ENCODE results near the gene POU2AF2. TPM values are rescaled to one million over a fixed set of nuclear protein-coding genes. Genes with fewer than 3 reads are reported as not detected.

Gene POU2AF2
- total and polyA plus RNA-seq, 4 donors = not detected

DNA sequence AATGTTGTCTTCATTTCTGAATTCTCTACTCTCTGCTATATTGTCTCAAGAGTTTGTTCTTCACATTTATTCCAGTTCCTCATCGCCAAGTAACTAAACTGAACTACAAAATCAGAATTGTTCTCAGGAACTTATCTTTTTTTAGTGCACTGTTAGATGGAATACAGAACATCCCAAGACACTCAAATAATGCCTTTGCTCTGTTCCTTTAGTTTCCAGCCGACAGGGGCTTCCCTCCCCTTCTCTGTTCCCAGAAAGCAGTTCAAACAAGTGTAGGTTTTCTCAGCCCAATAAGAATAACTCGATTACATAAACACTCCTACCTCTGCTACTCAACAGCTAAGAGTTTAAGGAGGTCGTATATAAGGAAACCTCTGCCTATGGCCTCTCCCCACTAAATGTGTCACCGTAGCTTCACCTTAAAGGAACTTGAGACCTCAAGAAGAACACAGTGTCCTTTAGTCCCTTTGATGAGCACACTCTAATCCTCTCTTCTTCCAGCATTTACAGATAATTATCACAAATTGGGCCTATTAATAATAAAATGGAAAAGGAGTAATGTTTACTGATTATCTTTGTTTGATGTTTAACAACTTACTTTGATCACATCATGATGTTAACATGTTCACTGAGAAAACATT, 59.8 kb downstream of the POU2AF2 start:
- Histone ChIP-seq H3K36me3 (ENCODE audit: control insufficient read depth in 4 of 4, insufficient read depth in 3 of 4, low read depth in 1 of 4, low read length in 3 of 4) (no peaks in the 10 kb centered on the region), H3K4me3 (ENCODE audit: low read depth in 1 of 3, low read length in 3 of 3) (no peak overlapping the region), H3K27ac (ENCODE audit: low read depth in 1 of 2, low read length in 2 of 2) (no peak overlapping the region), H3K9me3 (ENCODE audit: control insufficient read depth in 4 of 4, low read length in 3 of 4) (no peaks in the 10 kb centered on the region), H3K9ac (ENCODE audit: low read depth in 1 of 2, low read length in 2 of 2) (no peak overlapping the region), H3K4me1 (ENCODE audit: control insufficient read depth in 4 of 4, insufficient read depth in 4 of 4, low read length in 3 of 4) (peaks cover 10 to 44% (median 41%) of the 10 kb centered on the region in 4 donors), H3K27me3 (ENCODE audit: control insufficient read depth in 4 of 4, insufficient read depth in 4 of 4, low read length in 3 of 4) (no peaks in the 10 kb centered on the region)
- TF ChIP-seq, protein P1, sequence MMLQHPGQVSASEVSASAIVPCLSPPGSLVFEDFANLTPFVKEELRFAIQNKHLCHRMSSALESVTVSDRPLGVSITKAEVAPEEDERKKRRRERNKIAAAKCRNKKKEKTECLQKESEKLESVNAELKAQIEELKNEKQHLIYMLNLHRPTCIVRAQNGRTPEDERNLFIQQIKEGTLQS (IDR thresholded peaks at IDR 0.05) = no peak
- TF ChIP-seq, protein P2, sequence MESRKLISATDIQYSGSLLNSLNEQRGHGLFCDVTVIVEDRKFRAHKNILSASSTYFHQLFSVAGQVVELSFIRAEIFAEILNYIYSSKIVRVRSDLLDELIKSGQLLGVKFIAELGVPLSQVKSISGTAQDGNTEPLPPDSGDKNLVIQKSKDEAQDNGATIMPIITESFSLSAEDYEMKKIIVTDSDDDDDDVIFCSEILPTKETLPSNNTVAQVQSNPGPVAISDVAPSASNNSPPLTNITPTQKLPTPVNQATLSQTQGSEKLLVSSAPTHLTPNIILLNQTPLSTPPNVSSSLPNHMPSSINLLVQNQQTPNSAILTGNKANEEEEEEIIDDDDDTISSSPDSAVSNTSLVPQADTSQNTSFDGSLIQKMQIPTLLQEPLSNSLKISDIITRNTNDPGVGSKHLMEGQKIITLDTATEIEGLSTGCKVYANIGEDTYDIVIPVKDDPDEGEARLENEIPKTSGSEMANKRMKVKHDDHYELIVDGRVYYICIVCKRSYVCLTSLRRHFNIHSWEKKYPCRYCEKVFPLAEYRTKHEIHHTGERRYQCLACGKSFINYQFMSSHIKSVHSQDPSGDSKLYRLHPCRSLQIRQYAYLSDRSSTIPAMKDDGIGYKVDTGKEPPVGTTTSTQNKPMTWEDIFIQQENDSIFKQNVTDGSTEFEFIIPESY (IDR thresholded peaks at IDR 0.05) = no peak
- TF ChIP-seq RXRA (IDR thresholded peaks at IDR 0.05) = no peak
- no peak for TF ChIP-seq EGR1 (IDR thresholded peaks at IDR 0.05; ENCODE audit: low read depth in 2 of 2)
- no peak for TF ChIP-seq HNF4G (IDR thresholded peaks at IDR 0.05)
- TF ChIP-seq, protein P3, sequence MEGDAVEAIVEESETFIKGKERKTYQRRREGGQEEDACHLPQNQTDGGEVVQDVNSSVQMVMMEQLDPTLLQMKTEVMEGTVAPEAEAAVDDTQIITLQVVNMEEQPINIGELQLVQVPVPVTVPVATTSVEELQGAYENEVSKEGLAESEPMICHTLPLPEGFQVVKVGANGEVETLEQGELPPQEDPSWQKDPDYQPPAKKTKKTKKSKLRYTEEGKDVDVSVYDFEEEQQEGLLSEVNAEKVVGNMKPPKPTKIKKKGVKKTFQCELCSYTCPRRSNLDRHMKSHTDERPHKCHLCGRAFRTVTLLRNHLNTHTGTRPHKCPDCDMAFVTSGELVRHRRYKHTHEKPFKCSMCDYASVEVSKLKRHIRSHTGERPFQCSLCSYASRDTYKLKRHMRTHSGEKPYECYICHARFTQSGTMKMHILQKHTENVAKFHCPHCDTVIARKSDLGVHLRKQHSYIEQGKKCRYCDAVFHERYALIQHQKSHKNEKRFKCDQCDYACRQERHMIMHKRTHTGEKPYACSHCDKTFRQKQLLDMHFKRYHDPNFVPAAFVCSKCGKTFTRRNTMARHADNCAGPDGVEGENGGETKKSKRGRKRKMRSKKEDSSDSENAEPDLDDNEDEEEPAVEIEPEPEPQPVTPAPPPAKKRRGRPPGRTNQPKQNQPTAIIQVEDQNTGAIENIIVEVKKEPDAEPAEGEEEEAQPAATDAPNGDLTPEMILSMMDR (IDR thresholded peaks at IDR 0.05; ENCODE audit: low read depth, low read length, missing input control) = no peak
- no peak for TF ChIP-seq RAD21 (IDR thresholded peaks at IDR 0.05)
- TF ChIP-seq, protein P4, sequence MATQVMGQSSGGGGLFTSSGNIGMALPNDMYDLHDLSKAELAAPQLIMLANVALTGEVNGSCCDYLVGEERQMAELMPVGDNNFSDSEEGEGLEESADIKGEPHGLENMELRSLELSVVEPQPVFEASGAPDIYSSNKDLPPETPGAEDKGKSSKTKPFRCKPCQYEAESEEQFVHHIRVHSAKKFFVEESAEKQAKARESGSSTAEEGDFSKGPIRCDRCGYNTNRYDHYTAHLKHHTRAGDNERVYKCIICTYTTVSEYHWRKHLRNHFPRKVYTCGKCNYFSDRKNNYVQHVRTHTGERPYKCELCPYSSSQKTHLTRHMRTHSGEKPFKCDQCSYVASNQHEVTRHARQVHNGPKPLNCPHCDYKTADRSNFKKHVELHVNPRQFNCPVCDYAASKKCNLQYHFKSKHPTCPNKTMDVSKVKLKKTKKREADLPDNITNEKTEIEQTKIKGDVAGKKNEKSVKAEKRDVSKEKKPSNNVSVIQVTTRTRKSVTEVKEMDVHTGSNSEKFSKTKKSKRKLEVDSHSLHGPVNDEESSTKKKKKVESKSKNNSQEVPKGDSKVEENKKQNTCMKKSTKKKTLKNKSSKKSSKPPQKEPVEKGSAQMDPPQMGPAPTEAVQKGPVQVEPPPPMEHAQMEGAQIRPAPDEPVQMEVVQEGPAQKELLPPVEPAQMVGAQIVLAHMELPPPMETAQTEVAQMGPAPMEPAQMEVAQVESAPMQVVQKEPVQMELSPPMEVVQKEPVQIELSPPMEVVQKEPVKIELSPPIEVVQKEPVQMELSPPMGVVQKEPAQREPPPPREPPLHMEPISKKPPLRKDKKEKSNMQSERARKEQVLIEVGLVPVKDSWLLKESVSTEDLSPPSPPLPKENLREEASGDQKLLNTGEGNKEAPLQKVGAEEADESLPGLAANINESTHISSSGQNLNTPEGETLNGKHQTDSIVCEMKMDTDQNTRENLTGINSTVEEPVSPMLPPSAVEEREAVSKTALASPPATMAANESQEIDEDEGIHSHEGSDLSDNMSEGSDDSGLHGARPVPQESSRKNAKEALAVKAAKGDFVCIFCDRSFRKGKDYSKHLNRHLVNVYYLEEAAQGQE (IDR thresholded peaks at IDR 0.05) = no peak
- TF ChIP-seq, protein P5, sequence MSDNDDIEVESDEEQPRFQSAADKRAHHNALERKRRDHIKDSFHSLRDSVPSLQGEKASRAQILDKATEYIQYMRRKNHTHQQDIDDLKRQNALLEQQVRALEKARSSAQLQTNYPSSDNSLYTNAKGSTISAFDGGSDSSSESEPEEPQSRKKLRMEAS (IDR thresholded peaks at IDR 0.05) = no peak
- no peak for TF ChIP-seq NR2F2 (IDR thresholded peaks at IDR 0.05)
- TF ChIP-seq FOXA1 (IDR thresholded peaks at IDR 0.05) = no peak
- TF ChIP-seq JUND (IDR thresholded peaks at IDR 0.05) = no peak
- TF ChIP-seq YY1 (IDR thresholded peaks at IDR 0.05) = no peak
- TF ChIP-seq FOXA2 (IDR thresholded peaks at IDR 0.05) = no peak
- TF ChIP-seq SP1 (IDR thresholded peaks at IDR 0.05) = no peak
- no peak for DNase-seq (ENCODE audit: low spot score)
- 88% methylated on average over 5 of the region's 5 CpGs for WGBS

DNA sequence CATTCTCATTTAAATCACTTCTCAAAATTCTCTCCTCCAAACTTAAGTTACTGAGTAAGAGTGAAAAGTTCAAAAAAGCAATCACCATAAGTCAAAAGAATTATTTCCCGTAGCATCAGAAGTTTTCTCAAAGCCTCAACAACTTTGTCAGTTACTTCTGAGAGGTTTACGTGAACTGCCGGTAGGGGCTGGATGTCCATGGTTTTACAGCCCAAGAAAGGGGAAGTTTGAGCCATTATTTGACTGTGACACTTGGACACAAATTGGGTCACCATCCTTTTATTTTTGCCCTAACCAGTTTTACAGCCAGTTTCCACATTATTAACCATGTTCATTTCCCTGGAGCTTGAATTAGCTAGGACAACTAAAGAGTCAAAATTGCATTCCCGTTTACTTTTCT, 60.4 kb downstream of the POU2AF2 start:
- no peak overlapping the region for H3K9ac ChIP-seq (ENCODE audit: low read depth in 1 of 2, low read length in 2 of 2)
- peaks cover 4 to 40% (median 36%) of the 10 kb centered on the region in 4 donors for H3K4me1 ChIP-seq (ENCODE audit: control insufficient read depth in 4 of 4, insufficient read depth in 4 of 4, low read length in 3 of 4)
- TF ChIP-seq RAD21 (IDR thresholded peaks at IDR 0.05) = no peak
- no peak for TF ChIP-seq FOXA1 (IDR thresholded peaks at IDR 0.05)
- no peak for TF ChIP-seq RXRA (IDR thresholded peaks at IDR 0.05)
- TF ChIP-seq, protein P2 (IDR thresholded peaks at IDR 0.05) = no peak
- no peak for TF ChIP-seq FOXA2 (IDR thresholded peaks at IDR 0.05)
- TF ChIP-seq, protein P1 (IDR thresholded peaks at IDR 0.05) = no peak
- no peak for TF ChIP-seq GABPA (IDR thresholded peaks at IDR 0.05 in 1 of 2, conservative IDR thresholded peaks at IDR 0.05 in 1 of 2)
- TF ChIP-seq, protein P5 (IDR thresholded peaks at IDR 0.05) = no peak
- no peak for TF ChIP-seq HNF4G (IDR thresholded peaks at IDR 0.05)
- TF ChIP-seq, protein P3 (IDR thresholded peaks at IDR 0.05; ENCODE audit: low read depth, low read length, missing input control) = no peak
- no peak for TF ChIP-seq HNF4A (conservative IDR thresholded peaks at IDR 0.05)
- no peak for TF ChIP-seq NR2F2 (IDR thresholded peaks at IDR 0.05)
- H3K36me3 ChIP-seq (ENCODE audit: control insufficient read depth in 4 of 4, insufficient read depth in 3 of 4, low read depth in 1 of 4, low read length in 3 of 4) = no peaks in the 10 kb centered on the region
- H3K4me3 ChIP-seq (ENCODE audit: low read depth in 1 of 3, low read length in 3 of 3) = no peak overlapping the region
- no peaks in the 10 kb centered on the region for H3K27me3 ChIP-seq (ENCODE audit: control insufficient read depth in 4 of 4, insufficient read depth in 4 of 4, low read length in 3 of 4)
- 87% methylated on average over 4 of the region's 4 CpGs for WGBS
- DNase-seq (ENCODE audit: low spot score) = no peak
- H3K27ac ChIP-seq (ENCODE audit: low read depth in 1 of 2, low read length in 2 of 2) = no peak overlapping the region
- H3K9me3 ChIP-seq (ENCODE audit: control insufficient read depth in 4 of 4, low read length in 3 of 4) = no peaks in the 10 kb centered on the region
